ENCODE measurements around the gene CD209.

Gene CD209

GRCh38 chr19:7734220-7735203 lies 12.8 kb downstream of the CD209 start:
- DNase-seq = no peak

- DNase-seq = no peak
These were observed 14.0 kb downstream of the CD209 start for GRCh38 chr19:7733376-7733775.

DNA sequence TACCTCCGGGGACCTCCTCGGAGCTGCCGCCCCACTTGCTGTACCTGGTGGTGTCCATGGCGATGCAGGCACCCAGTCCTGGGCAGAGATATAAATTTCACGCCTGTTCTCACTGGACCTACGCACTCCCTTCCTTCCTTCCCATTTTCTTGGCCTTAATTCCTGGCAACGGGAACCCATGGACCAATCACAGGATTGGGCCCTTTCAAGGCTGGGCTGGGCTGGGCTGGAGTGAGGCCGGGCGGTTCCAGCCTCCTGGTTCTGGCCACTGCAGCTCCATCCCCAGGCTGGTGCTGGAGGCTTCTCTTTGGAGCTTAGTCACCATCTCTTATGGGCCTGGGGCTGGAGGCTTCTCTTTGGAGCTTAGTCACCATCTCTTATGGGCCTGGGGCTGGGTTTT lies 15.3 kb downstream of the CD209 start, which contains the start of gene CLEC4G:
Gene CLEC4G, minus strand, starts transcription at position 66 of the 400 bp plus-strand sequence. Its CDS starts 8 bp downstream, at position 58.
- DNase-seq = no peak

DNA sequence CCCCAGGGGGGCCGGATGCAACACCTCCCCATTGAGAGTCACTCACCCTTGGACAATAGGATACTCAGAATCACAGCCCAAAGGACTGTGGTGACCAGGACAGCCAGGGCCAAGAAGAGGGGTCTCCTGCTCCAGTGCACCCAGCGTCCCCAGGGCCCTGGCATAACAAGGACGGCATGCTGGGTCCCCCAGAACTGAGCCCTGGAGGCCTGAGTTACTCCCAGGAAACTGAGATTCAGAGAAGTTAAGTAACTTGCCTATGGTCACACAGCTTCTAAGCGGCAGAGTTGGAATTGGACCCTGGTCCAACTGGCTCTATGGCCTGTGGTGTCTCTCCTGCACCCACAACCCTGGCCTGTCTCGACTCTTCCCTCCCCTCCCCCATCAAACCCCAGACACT lies 15.7 kb downstream of the CD209 start:
- DNase-seq = no peak

DNA sequence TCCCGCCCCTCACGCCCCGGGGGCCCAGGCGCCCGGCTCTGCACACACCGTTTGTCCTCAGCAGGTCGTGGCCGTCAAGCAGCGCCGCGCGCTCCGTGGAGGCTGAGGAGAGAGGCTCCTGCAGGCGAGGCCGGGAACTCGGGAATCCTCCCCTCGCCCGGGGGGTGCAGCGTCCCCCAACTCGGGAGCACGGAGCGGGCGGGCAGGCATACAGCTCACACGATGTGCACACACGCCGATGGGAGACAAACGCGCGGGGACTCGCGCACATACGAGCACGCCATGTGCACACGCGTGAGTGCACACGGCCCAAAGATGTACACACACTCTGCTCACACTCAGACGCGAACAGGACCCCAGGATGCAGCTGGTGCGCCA lies 16.1 kb downstream of the CD209 start:
- DNase-seq = no peak

- no peak for DNase-seq
These were observed 16.8 kb downstream of the CD209 start for GRCh38 chr19:7730286-7731217.

- peak; percentile 48 for DNase-seq
These were observed 17.5 kb downstream of the CD209 start for GRCh38 chr19:7729831-7730285.

DNA sequence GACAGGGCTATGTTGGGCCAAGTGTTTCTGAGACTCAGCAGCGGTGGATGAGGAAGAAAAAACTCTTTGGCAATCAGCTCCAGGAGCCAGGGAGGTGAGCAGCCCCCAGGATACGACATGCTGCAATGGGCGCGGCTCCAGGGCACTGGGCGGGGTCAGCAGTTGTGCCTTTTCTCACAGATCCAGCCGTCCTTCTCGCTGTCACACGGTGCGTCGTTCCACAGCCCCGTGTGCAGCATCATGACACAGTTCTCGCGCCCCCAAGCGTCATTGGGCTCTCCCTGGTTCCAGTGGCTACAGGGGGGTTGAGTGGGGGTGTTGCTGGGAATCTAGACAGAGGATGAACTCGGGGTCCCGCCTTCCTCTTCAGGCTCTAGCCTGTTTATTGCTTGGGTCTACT lies 18.1 kb downstream of the CD209 start:
- DNase-seq = peak; percentile 34

DNA sequence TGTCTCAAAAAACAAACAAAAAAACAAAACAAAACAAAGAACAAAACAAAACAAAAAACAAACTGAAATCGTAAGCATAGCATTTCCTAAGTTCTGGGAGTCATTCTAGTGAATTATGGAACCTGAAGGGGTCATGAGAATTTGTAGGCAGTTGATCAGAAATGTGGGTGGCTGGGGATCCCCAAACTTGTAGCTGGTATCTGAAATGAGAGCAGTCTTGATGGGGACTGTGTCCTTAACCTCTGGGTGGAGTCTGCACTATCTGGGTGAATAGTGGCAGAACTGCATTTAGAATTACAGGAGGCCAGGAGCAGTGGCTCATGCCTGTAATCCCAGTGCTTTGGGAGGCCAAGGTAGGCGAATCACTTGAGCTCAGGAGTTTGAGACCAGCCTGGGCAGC lies 21.5 kb downstream of the CD209 start:
- DNase-seq = no peak

- no peak for DNase-seq
These were observed 25.1 kb downstream of the CD209 start for GRCh38 chr19:7722231-7722651.

DNA sequence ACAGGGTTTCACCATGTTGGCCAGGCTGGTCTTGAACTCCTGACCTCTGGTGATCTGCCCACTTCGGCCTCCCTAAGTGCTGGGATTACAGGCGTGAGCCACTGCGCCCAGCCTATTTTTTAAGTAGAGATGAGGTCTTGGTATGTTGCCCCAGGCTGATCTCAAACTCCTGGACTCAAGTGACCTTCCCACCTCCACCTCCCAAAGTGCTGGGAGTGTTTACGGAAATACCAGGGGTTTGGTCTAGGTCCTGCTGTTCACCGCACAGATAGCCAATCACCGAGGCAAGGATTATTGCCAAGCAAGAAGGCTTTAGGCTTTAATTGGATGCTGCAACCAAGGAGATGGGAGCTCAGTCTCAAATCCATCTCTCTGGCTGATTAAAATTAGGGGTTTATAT lies 27.0 kb downstream of the CD209 start:
- no peak for DNase-seq

- peak; percentile 40 for DNase-seq
These were observed 28.7 kb downstream of the CD209 start for GRCh38 chr19:7718668-7719067.

- DNase-seq = no peak
These were observed 30.6 kb downstream of the CD209 start for GRCh38 chr19:7716762-7717161.

DNA sequence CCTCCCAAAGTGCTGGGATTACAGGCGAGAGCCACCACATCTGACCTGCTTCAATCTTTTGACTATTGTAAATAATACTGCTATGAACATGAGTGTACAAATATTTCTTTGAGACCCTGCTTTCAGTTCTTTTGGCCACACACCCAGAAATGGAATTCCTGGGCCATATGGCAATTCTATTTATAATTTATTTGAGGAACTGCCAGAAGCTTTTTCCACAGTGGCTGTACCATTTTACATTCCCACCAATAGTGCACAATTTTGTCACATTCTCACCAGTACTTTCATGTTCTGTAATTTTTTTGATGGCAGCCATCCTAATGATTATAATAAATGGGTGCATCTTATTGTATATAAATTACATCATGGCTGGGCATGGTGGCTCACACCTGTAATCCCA lies 31.7 kb downstream of the CD209 start:
- no peak for DNase-seq

GRCh38 chr19:7710616-7711015 lies 36.7 kb downstream of the CD209 start:
- DNase-seq = no peak

- DNase-seq = no peak
These were observed 37.3 kb downstream of the CD209 start for GRCh38 chr19:7709932-7710460.

GRCh38 chr19:7706955-7707456 lies 40.3 kb downstream of the CD209 start:
- no peak for DNase-seq

GRCh38 chr19:7706188-7706954 lies 41.0 kb downstream of the CD209 start:
- DNase-seq = no peak

GRCh38 chr19:7705387-7706187 lies 41.7 kb downstream of the CD209 start:
- peak; percentile 87 for DNase-seq

GRCh38 chr19:7704280-7705060 lies 42.9 kb downstream of the CD209 start:
- no peak for DNase-seq
